PC-9 (cell line): ENCODE results near the gene KDM3B.

Source experiments
- CTCF ChIP-seq: fragments of 200-600 bp; sonication (generic); conservative IDR thresholded peaks from 2 replicates; pipeline ENCODE4 v1.6.1; 2017; ENCODE audit warnings: mixed run types, antibody characterized with exemption, mild to moderate bottlenecking, moderate library complexity
- EZH2 ChIP-seq: fragments of 200-600 bp; sonication (generic); IDR thresholded peaks from 2 replicates; pipeline ENCODE4 v1.8.0; 2017; ENCODE audit warnings: antibody characterized with exemption, low read depth

- TF ChIP-seq CTCF (no peak), EZH2 (no peak)
These were observed 101.6 kb downstream of the KDM3B start for GRCh38 chr5:138454121-138454520.
